ENCODE results near the gene TLE5. TPM values are rescaled to one million over a fixed set of nuclear protein-coding genes. Genes with fewer than 3 reads are reported as not detected.
A peak's percentile ranks its signal among the peaks of the same experiment; 100 is the strongest.

TLE5 gene
- total and polyA plus RNA-seq, 7 donors = 561 to 714 (median 588) TPM

DNA sequence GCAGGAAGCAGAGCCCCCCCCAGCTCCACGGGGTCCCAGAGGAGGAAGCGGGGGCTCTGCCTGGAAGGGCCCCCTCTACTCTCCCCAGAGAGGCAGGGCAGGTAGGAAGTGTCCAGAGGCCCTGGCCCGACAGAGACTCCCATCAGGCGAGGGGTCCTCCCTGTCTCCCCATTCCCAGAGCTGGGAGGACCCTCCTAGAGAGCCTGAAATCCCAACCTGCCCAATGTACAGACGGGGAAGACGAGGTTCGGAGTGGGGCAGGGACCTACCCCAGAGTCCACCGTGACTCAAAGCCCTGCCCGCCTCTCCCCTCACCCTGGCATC, 34.4 kb downstream of the TLE5 start:
- H3K36me3 ChIP-seq = peaks cover 0 to 3% (median 0%) of the 10 kb centered on the region in 4 donors
- TF ChIP-seq EP300 (IDR thresholded peaks at IDR 0.05) (no peak), POLR2AphosphoS5 (IDR thresholded peaks at IDR 0.05) (no peak), POLR2A (IDR thresholded peaks at IDR 0.05) (no peak)
- TF ChIP-seq, protein P1, sequence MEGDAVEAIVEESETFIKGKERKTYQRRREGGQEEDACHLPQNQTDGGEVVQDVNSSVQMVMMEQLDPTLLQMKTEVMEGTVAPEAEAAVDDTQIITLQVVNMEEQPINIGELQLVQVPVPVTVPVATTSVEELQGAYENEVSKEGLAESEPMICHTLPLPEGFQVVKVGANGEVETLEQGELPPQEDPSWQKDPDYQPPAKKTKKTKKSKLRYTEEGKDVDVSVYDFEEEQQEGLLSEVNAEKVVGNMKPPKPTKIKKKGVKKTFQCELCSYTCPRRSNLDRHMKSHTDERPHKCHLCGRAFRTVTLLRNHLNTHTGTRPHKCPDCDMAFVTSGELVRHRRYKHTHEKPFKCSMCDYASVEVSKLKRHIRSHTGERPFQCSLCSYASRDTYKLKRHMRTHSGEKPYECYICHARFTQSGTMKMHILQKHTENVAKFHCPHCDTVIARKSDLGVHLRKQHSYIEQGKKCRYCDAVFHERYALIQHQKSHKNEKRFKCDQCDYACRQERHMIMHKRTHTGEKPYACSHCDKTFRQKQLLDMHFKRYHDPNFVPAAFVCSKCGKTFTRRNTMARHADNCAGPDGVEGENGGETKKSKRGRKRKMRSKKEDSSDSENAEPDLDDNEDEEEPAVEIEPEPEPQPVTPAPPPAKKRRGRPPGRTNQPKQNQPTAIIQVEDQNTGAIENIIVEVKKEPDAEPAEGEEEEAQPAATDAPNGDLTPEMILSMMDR (IDR thresholded peaks at IDR 0.05) = no peak
- H3K9me3 ChIP-seq = no peaks in the 10 kb centered on the region
- intact Hi-C loops (cut with DNase I) = no loop called here
- 46 to 52% methylated on average over 9 of the region's 9 CpGs for WGBS, 2 donors
- peak overlapping the region in 3 of 4 donors; percentile 72 to 87 (median 81) for H3K4me3 ChIP-seq
- no peaks in the 10 kb centered on the region for H3K27me3 ChIP-seq
- peak overlapping the region; percentile 57 to 77 (median 70) for H3K27ac ChIP-seq
- no peak for DNase-seq
- H3K4me1 ChIP-seq = peaks cover 0 to 18% (median 16%) of the 10 kb centered on the region in 4 donors

DNA sequence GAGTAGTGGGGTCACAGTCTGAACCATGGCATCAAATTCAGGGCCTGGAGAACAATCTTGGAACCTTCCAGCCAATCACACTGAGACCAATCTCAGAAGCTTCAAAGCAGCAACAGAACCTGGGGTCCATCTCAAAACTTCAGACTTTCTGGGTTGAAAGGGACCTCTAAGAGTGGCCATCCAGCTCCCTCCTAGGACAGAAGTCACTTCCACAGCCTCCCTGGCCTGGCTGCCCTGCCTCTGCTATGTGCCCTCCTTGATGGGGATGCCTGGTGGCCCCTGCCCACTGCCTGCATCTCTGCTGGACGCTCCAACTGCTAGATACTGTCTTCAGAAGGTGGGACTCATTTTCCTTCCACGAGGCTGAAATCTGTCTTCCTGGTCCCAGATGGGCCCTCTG, 35.0 kb downstream of the TLE5 start:
- peaks cover 0 to 18% (median 16%) of the 10 kb centered on the region in 4 donors for H3K4me1 ChIP-seq
- DNase-seq = no peak
- H3K27ac ChIP-seq = peak overlapping the region in 2 of 4 donors; percentile 74 to 77
- intact Hi-C loops (cut with DNase I) = no loop called here
- peaks cover 0 to 3% (median 0%) of the 10 kb centered on the region in 4 donors for H3K36me3 ChIP-seq
- WGBS, 2 donors = 81 to 88% methylated on average over 2 of the region's 2 CpGs
- H3K9me3 ChIP-seq = no peaks in the 10 kb centered on the region
- no peaks in the 10 kb centered on the region for H3K27me3 ChIP-seq
- TF ChIP-seq EP300 (IDR thresholded peaks at IDR 0.05) (no peak), POLR2AphosphoS5 (IDR thresholded peaks at IDR 0.05) (no peak), POLR2A (IDR thresholded peaks at IDR 0.05) (no peak)
- TF ChIP-seq, protein P1 (IDR thresholded peaks at IDR 0.05) = no peak
- no peak overlapping the region for H3K4me3 ChIP-seq

DNA sequence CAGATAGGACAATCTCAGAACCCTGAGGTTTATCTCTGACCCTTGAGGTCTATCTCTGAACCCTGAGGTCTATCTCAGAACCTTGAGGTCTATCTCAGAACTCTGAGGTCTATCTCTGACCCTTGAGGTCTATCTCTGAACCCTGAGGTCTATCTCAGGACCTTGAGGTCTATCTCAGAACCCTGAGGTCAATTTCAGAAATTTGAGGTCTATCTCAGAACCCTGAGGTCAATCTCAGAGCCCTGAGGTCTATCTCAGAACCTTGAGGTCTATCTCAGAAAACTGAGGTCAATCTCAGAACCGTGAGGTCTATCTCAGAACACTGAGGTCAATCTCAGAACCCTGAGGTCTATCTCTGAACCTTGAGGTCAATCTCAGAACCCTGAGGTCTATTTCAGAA, 35.5 kb downstream of the TLE5 start:
- H3K4me3 ChIP-seq = no peak overlapping the region
- TF ChIP-seq EP300 (IDR thresholded peaks at IDR 0.05) (no peak), POLR2AphosphoS5 (IDR thresholded peaks at IDR 0.05) (no peak), POLR2A (IDR thresholded peaks at IDR 0.05) (no peak)
- TF ChIP-seq, protein P1 (IDR thresholded peaks at IDR 0.05) = no peak
- H3K36me3 ChIP-seq = peaks cover 0 to 3% (median 0%) of the 10 kb centered on the region in 4 donors
- intact Hi-C loops (cut with DNase I) = no loop called here
- H3K27me3 ChIP-seq = no peaks in the 10 kb centered on the region
- 91 to 92% methylated on average over 1 of the region's 1 CpG for WGBS, 2 donors
- H3K4me1 ChIP-seq = peaks cover 0 to 18% (median 16%) of the 10 kb centered on the region in 4 donors
- H3K27ac ChIP-seq = no peak overlapping the region
- no peak for DNase-seq
- H3K9me3 ChIP-seq = no peaks in the 10 kb centered on the region

DNA sequence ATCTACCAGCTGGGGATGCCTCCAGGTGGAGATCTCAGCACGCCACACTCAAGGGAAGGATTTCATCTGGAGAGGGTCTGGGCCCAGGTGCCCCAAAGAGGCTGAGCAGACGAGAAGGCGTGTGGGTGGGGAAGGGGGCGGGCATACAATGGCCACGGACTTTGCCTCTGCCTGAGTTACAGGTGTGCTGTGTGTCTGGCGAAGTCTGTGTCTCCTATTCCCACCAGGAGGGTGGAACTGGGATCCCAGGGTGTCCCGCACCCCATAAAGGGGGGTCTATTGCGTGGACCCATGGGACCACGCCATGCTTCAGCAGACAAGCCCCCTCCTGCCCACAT, 36.8 kb downstream of the TLE5 start:
- Histone ChIP-seq H3K27ac (no peak overlapping the region), H3K4me3 (no peak overlapping the region), H3K9me3 (no peaks in the 10 kb centered on the region), H3K36me3 (peaks cover 0 to 3% (median 0%) of the 10 kb centered on the region in 4 donors), H3K4me1 (peaks cover 0 to 18% (median 16%) of the 10 kb centered on the region in 4 donors), H3K27me3 (no peaks in the 10 kb centered on the region)
- intact Hi-C loops (cut with DNase I) = no loop called here
- no peak for DNase-seq
- 14 to 65% methylated on average over 9 of the region's 9 CpGs for WGBS, 2 donors
- no peak for TF ChIP-seq POLR2A (IDR thresholded peaks at IDR 0.05)
- TF ChIP-seq, protein P1 (IDR thresholded peaks at IDR 0.05) = no peak
- no peak for TF ChIP-seq POLR2AphosphoS5 (IDR thresholded peaks at IDR 0.05)
- TF ChIP-seq EP300 (IDR thresholded peaks at IDR 0.05) = no peak

DNA sequence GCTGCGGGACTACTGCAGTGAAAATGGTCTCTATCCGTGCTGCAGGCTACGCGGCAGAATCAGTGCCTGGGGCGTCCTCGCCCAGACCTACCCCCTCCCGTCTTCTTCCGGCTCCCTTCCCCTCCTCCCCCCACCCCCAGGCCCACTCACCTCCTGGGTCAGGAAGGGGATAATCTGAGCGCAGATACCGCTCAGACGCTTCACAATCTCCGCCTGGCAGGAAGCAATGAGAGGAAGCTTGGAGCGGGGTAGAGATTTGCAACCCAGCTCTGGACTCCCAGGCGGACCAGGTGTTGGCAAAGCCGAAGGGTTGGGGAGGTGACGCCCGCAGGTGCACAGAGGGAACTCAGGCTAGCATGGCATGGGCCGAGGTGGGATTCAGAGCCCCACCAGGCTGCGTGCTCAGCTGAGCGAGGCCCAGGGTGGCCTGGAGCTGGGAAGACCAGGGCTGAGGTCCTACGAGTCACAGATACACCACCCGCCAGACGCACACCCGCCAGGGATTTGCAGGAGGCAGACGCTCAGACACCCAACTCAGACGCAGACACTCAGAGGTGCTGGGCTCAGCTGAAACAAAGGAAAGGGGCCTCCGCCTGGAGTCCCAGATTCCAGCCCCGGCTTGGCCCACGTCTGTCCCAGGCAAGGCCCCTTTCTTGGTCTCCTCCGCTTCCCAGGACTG, 37.3 kb downstream of the TLE5 start:
- no peak for TF ChIP-seq POLR2AphosphoS5 (IDR thresholded peaks at IDR 0.05)
- TF ChIP-seq, protein P1 (IDR thresholded peaks at IDR 0.05) = no peak
- no peak for TF ChIP-seq POLR2A (IDR thresholded peaks at IDR 0.05)
- no peak for TF ChIP-seq EP300 (IDR thresholded peaks at IDR 0.05)
- Histone ChIP-seq H3K4me3 (no peak overlapping the region), H3K27me3 (no peaks in the 10 kb centered on the region), H3K27ac (no peak overlapping the region), H3K36me3 (peaks cover 0 to 7% (median 0%) of the 10 kb centered on the region in 4 donors), H3K9me3 (no peaks in the 10 kb centered on the region), H3K4me1 (peaks cover 0 to 18% (median 16%) of the 10 kb centered on the region in 4 donors)
- DNase-seq = no peak
- WGBS, 2 donors = 9 to 38% methylated on average over 30 of the region's 30 CpGs
- intact Hi-C loops (cut with DNase I) = no loop called here

All from sigmoid colon (tissue), 7 donors.